NT2/D1 (cell line): ENCODE measurements around the gene BICDL2.
"Not testable (repeated sequence)": the region's sequence is repeated elsewhere in the genome, so short reads cannot be mapped to it uniquely, and the experiment has no call there.

ENCODE experiments used
- SUZ12 ChIP-seq: IDR thresholded peaks from 2 replicates; pipeline ENCODE4 v1.6.1; 2011; ENCODE audit not compliant: insufficient read length, insufficient read depth; ENCODE audit errors: extremely low read depth
- ZNF274 ChIP-seq: IDR thresholded peaks from 2 replicates; pipeline ENCODE4 v1.6.1; 2011; ENCODE audit warnings: mild to moderate bottlenecking, low read depth, low read length

GRCh38 chr16:3053330-3053710, 16.6 kb upstream of the BICDL2 start:
- TF ChIP-seq ZNF274, SUZ12: not testable (repeated sequence)
